HCT116 (cell line): Measurements from ENCODE around the gene GPC4. TPM values are rescaled to one million over a fixed set of nuclear protein-coding genes. Genes with fewer than 3 reads are reported as not detected.

Experiments
- ATAC-seq: fragments of 200-7000 bp; cut with Tn5 transposase; 2 replicates; pipeline ENCODE4 v1.9.1; 2020; ENCODE audit warnings: mild to moderate bottlenecking, moderate library complexity
- BruUV-seq: library from RNA; stranded (reverse); fragments of 400-500 nt; replicated peaks from 2 replicates; lab custom pipeline; 2021; lab: Mats Ljungman, UMichigan
- CTCF ChIA-PET: fragments of 300-600 bp; sonication (Branson Sonifier 250); formaldehyde crosslinking; loops from one replicate; lab custom pipeline; 2021; ENCODE audit warnings: antibody characterized with exemption; lab: Charles Lee
- POLR2A ChIA-PET: fragments of 300-600, 350-600 bp; sonication (Branson Sonifier 250); formaldehyde crosslinking; loops from one replicate; lab custom pipeline; 2021; ENCODE audit warnings: antibody characterized with exemption; lab: Charles Lee
- RAD21 ChIA-PET, 2 experiments: fragments of 300-600 bp; sonication (Branson Sonifier 250); formaldehyde crosslinking; loops; one replicate each; lab custom pipeline; 2023; ENCODE audit warnings: low total read pairs in 2 of 2; ENCODE audit not compliant: uncharacterized antibody in 2 of 2, unreplicated experiment in 2 of 2, low non-redundant PET in 1 of 2; lab: Charles Lee
- DNase-seq: peaks from one replicate; pipeline ENCODE4 v3.0.0-alpha.2; 2010; ENCODE audit warnings: low read depth, low spot score
- H2AFZ ChIP-seq: fragments of 200-600 bp; shearing (Covaris generic), sonication (generic); 2 replicates; pipeline ENCODE4 v1.6.1; 2017; ENCODE audit warnings: low read depth, mixed run types, mixed read lengths, antibody characterized with exemption, low read length; ENCODE audit not compliant: poor library complexity, severe bottlenecking
- H3K27ac ChIP-seq: 2 replicates; pipeline ENCODE4 v1.5.1; 2012; ENCODE audit warnings: low read depth, low read length
- H3K27me3 ChIP-seq: fragments of 200-600 bp; sonication (generic); 2 replicates; pipeline ENCODE4 v1.6.1; 2016; ENCODE audit warnings: mixed run types, low read length, mixed read lengths; ENCODE audit not compliant: insufficient read depth
- H3K36me3 ChIP-seq, 2 experiments: fragments of 200-500 bp in 1 of 2; fragments of 200-600 bp in 1 of 2; sonication (Bioruptor generic) in 1 of 2; sonication (generic) in 1 of 2; 2 replicates each; pipeline versions ENCODE4 v1.5.1 to v1.6.1; 2014 to 2016; ENCODE audit warnings: low read length in 2 of 2, inconsistent platforms in 1 of 2, mixed read lengths in 1 of 2, mixed run types in 1 of 2; ENCODE audit not compliant: insufficient read depth in 2 of 2, control insufficient read depth in 1 of 2
- H3K4me1 ChIP-seq, 2 experiments: fragments of 200-600 bp in 1 of 2; sonication (generic) in 1 of 2; 2 replicates each; pipeline versions ENCODE4 v1.5.1 to v1.6.1; 2012 to 2017; ENCODE audit warnings: low read length in 2 of 2, inconsistent platforms in 1 of 2, mild to moderate bottlenecking in 1 of 2, mixed read lengths in 1 of 2, mixed run types in 1 of 2, moderate library complexity in 1 of 2; ENCODE audit not compliant: insufficient read depth in 2 of 2, control insufficient read depth in 1 of 2
- H3K4me2 ChIP-seq: fragments of 200-600 bp; sonication (generic); 2 replicates; pipeline ENCODE4 v1.6.1; 2017; ENCODE audit warnings: mixed run types, low read length, mixed read lengths
- H3K4me3 ChIP-seq, 2 experiments: fragments of 200-600 bp in 1 of 2; sonication (generic) in 1 of 2; replicated peaks in 1 of 2; 2 replicates each; pipeline ENCODE4 v1.5.1; 2011 to 2016; ENCODE audit warnings: low read length in 2 of 2, control low read depth in 1 of 2, low read depth in 1 of 2, mild to moderate bottlenecking in 1 of 2, mixed read lengths in 1 of 2, mixed run types in 1 of 2
- H3K79me2 ChIP-seq: fragments of 200-600 bp; sonication (generic); 2 replicates; pipeline ENCODE4 v1.6.1; 2017; ENCODE audit warnings: mild to moderate bottlenecking, mixed run types, low read length, moderate library complexity, mixed read lengths; ENCODE audit not compliant: insufficient read depth
- H3K9ac ChIP-seq: fragments of 200-600 bp; sonication (generic); 2 replicates; pipeline ENCODE4 v1.6.1; 2016; ENCODE audit warnings: low read length, mixed read lengths
- H3K9me2 ChIP-seq: fragments of 200-600 bp; sonication (generic), shearing (Covaris generic); 2 replicates; pipeline ENCODE4 v1.6.1; 2017; ENCODE audit warnings: mixed run types, mild to moderate bottlenecking, moderate library complexity; ENCODE audit not compliant: insufficient read depth
- H3K9me3 ChIP-seq, 2 experiments: fragments of 200-500 bp in 1 of 2; fragments of 200-600 bp in 1 of 2; sonication (Bioruptor generic) in 1 of 2; sonication (generic) in 1 of 2; 2 replicates each; pipeline ENCODE4 v1.6.1; 2014 to 2017; ENCODE audit warnings: low read length in 2 of 2, mixed read lengths in 2 of 2, inconsistent platforms in 1 of 2, low read depth in 1 of 2, mild to moderate bottlenecking in 1 of 2, mixed run types in 1 of 2, moderate library complexity in 1 of 2; ENCODE audit not compliant: control insufficient read depth in 1 of 2, insufficient read depth in 1 of 2
- H4K20me1 ChIP-seq: fragments of 200-600 bp; sonication (generic), shearing (Covaris generic); 2 replicates; pipeline ENCODE4 v1.6.1; 2017; ENCODE audit warnings: mixed run types, mild to moderate bottlenecking, moderate library complexity; ENCODE audit not compliant: insufficient read depth
- CBX3 ChIP-seq: IDR thresholded peaks from 2 replicates; pipeline ENCODE4 v1.6.1; 2012; ENCODE audit warnings: low read depth
- CEBPB ChIP-seq: IDR thresholded peaks from 2 replicates; pipeline ENCODE4 v1.6.1; 2012; ENCODE audit warnings: low read depth
- EGR1 ChIP-seq: IDR thresholded peaks from 2 replicates; pipeline ENCODE4 v1.6.1; 2012; ENCODE audit warnings: low read depth
- ELF1 ChIP-seq: IDR thresholded peaks from 2 replicates; pipeline ENCODE4 v1.6.1; 2012; ENCODE audit warnings: low read depth, borderline replicate concordance
- EZH2phosphoT487 ChIP-seq: fragments of 200-600 bp; IDR thresholded peaks from 2 replicates; pipeline ENCODE4 v1.6.1; 2018; ENCODE audit warnings: antibody characterized with exemption, borderline replicate concordance
- FOSL1 ChIP-seq: IDR thresholded peaks from 2 replicates; pipeline ENCODE4 v1.6.1; 2012; ENCODE audit warnings: low read depth
- JUND ChIP-seq: IDR thresholded peaks from 2 replicates; pipeline ENCODE4 v1.6.1; 2012
- POLR2AphosphoS5 ChIP-seq: IDR thresholded peaks from 2 replicates; pipeline ENCODE4 v1.6.1; 2011; ENCODE audit warnings: mild to moderate bottlenecking, low read depth, low read length, moderate library complexity
- RAD21 ChIP-seq: IDR thresholded peaks from 2 replicates; pipeline ENCODE4 v1.6.1; 2012; ENCODE audit warnings: low read depth, mild to moderate bottlenecking
- SIN3A ChIP-seq: IDR thresholded peaks from 2 replicates; pipeline ENCODE4 v1.6.1; 2012; ENCODE audit warnings: low read depth
- SP1 ChIP-seq: IDR thresholded peaks from 2 replicates; pipeline ENCODE4 v1.6.1; 2012; ENCODE audit warnings: low read depth
- SRF ChIP-seq: IDR thresholded peaks from 2 replicates; pipeline ENCODE4 v1.6.1; 2012; ENCODE audit warnings: low read depth
- TCF7L2 ChIP-seq: IDR thresholded peaks from 2 replicates; pipeline ENCODE4 v1.7.0; 2011; ENCODE audit warnings: borderline replicate concordance, inconsistent platforms; ENCODE audit not compliant: insufficient read depth, insufficient read length; ENCODE audit errors: extremely low read depth
- ZFX ChIP-seq: fragments of 450-650 bp; IDR thresholded peaks from 2 replicates; pipeline ENCODE4 v1.6.1; 2017
- ZNF274 ChIP-seq: fragments of 200-500 bp; sonication (Bioruptor generic); IDR thresholded peaks from 2 replicates; pipeline ENCODE4 v1.6.1; 2014; ENCODE audit warnings: mild to moderate bottlenecking, low read depth, low read length, inconsistent platforms
- intact Hi-C: fragments of 100-400 bp; cut with micrococcal nuclease; formaldehyde crosslinking; loops from 2 replicates; pipeline ENCODE4 v1.10.0; 2022
- total RNA-seq: library from RNA; stranded (reverse); gene quantifications from one replicate; pipeline ENCODE4 v1.2.1, GENCODE V29; 2021; ENCODE audit not compliant: unreplicated experiment
- TF ChIP-seq, protein P1 (sequence below): IDR thresholded peaks from 2 replicates; pipeline ENCODE4 v1.6.1; 2012; ENCODE audit warnings: low read depth
- TF ChIP-seq, protein P2 (sequence below): IDR thresholded peaks from 2 replicates; pipeline ENCODE4 v1.6.1; 2012
- TF ChIP-seq, protein P3 (sequence below): IDR thresholded peaks from 2 replicates; pipeline ENCODE4 v1.6.1; 2011; ENCODE audit warnings: mild to moderate bottlenecking, low read length, moderate library complexity; ENCODE audit not compliant: insufficient replicate concordance; ENCODE audit errors: extremely low read depth
- TF ChIP-seq, protein P4 (sequence below), 3 experiments: fragments of 200-600 bp in 1 of 3; sonication (generic) in 1 of 3; IDR thresholded peaks in 2 of 3; conservative IDR thresholded peaks in 1 of 3; 2 replicates each; pipeline ENCODE4 v1.5.1; 2012 to 2017; ENCODE audit warnings: low read depth in 2 of 3, low read length in 2 of 3, antibody characterized with exemption in 1 of 3, borderline replicate concordance in 1 of 3, control low read depth in 1 of 3, mild to moderate bottlenecking in 1 of 3, mixed read lengths in 1 of 3, mixed run types in 1 of 3, moderate library complexity in 1 of 3; ENCODE audit not compliant: insufficient read depth in 1 of 3

Gene GPC4
- total RNA-seq, 1 experiment from 2014 or later, result 9.7 TPM

DNA sequence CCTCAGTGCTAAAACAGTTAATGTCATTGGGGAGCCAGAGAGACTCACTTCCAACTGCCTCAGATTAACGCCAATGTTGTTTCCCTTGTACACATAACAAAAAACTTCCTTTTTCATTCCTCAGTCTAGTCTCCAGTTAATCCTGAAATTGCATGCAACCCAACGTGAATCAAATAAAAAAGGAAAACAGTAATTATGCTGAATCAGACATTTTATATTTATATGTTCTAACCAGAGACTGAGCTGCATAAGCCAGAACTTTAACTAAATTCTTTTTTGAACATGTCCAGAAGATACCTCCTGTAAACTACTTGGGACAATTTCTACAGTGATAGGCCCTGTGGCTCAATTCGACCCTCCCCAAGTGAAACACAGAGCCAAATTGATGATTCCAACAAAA lies 4.7 kb downstream of the GPC4 start:
- Histone ChIP-seq H4K20me1 (no peaks in the 10 kb centered on the region), H3K9me2 (no peaks in the 10 kb centered on the region), H3K36me3 (no peaks in the 10 kb centered on the region), H3K79me2 (no peaks in the 10 kb centered on the region), H3K9me3 (no peaks in the 10 kb centered on the region), H3K27me3 (no peaks in the 10 kb centered on the region), H3K4me2 (no peak overlapping the region)
- ChIA-PET POLR2A (no interaction called here), RAD21 (no interaction called here)
- no TSS peak for BruUV-seq
- no peak for DNase-seq
- intact Hi-C loops, result no loop called here
- no peak for TF ChIP-seq CBX3
- TF ChIP-seq, protein P1, sequence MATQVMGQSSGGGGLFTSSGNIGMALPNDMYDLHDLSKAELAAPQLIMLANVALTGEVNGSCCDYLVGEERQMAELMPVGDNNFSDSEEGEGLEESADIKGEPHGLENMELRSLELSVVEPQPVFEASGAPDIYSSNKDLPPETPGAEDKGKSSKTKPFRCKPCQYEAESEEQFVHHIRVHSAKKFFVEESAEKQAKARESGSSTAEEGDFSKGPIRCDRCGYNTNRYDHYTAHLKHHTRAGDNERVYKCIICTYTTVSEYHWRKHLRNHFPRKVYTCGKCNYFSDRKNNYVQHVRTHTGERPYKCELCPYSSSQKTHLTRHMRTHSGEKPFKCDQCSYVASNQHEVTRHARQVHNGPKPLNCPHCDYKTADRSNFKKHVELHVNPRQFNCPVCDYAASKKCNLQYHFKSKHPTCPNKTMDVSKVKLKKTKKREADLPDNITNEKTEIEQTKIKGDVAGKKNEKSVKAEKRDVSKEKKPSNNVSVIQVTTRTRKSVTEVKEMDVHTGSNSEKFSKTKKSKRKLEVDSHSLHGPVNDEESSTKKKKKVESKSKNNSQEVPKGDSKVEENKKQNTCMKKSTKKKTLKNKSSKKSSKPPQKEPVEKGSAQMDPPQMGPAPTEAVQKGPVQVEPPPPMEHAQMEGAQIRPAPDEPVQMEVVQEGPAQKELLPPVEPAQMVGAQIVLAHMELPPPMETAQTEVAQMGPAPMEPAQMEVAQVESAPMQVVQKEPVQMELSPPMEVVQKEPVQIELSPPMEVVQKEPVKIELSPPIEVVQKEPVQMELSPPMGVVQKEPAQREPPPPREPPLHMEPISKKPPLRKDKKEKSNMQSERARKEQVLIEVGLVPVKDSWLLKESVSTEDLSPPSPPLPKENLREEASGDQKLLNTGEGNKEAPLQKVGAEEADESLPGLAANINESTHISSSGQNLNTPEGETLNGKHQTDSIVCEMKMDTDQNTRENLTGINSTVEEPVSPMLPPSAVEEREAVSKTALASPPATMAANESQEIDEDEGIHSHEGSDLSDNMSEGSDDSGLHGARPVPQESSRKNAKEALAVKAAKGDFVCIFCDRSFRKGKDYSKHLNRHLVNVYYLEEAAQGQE, result no peak
- TF ChIP-seq, protein P2, sequence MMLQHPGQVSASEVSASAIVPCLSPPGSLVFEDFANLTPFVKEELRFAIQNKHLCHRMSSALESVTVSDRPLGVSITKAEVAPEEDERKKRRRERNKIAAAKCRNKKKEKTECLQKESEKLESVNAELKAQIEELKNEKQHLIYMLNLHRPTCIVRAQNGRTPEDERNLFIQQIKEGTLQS, result no peak
- TF ChIP-seq, protein P3, sequence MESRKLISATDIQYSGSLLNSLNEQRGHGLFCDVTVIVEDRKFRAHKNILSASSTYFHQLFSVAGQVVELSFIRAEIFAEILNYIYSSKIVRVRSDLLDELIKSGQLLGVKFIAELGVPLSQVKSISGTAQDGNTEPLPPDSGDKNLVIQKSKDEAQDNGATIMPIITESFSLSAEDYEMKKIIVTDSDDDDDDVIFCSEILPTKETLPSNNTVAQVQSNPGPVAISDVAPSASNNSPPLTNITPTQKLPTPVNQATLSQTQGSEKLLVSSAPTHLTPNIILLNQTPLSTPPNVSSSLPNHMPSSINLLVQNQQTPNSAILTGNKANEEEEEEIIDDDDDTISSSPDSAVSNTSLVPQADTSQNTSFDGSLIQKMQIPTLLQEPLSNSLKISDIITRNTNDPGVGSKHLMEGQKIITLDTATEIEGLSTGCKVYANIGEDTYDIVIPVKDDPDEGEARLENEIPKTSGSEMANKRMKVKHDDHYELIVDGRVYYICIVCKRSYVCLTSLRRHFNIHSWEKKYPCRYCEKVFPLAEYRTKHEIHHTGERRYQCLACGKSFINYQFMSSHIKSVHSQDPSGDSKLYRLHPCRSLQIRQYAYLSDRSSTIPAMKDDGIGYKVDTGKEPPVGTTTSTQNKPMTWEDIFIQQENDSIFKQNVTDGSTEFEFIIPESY, result no peak
- TF ChIP-seq EGR1, result no peak
- TF ChIP-seq EZH2phosphoT487, result no peak
- no peak for TF ChIP-seq ZNF274
- no peak for TF ChIP-seq JUND
- TF ChIP-seq POLR2AphosphoS5, result no peak
- no peak for TF ChIP-seq CEBPB
- no peak for TF ChIP-seq ELF1
- no peak for TF ChIP-seq SP1
- no peak for TF ChIP-seq TCF7L2
- TF ChIP-seq, protein P4, sequence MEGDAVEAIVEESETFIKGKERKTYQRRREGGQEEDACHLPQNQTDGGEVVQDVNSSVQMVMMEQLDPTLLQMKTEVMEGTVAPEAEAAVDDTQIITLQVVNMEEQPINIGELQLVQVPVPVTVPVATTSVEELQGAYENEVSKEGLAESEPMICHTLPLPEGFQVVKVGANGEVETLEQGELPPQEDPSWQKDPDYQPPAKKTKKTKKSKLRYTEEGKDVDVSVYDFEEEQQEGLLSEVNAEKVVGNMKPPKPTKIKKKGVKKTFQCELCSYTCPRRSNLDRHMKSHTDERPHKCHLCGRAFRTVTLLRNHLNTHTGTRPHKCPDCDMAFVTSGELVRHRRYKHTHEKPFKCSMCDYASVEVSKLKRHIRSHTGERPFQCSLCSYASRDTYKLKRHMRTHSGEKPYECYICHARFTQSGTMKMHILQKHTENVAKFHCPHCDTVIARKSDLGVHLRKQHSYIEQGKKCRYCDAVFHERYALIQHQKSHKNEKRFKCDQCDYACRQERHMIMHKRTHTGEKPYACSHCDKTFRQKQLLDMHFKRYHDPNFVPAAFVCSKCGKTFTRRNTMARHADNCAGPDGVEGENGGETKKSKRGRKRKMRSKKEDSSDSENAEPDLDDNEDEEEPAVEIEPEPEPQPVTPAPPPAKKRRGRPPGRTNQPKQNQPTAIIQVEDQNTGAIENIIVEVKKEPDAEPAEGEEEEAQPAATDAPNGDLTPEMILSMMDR (IDR thresholded peaks at IDR 0.05 in 2 of 3, conservative IDR thresholded peaks at IDR 0.05 in 1 of 3; ENCODE audit: borderline replicate concordance in 1 of 3, insufficient read depth in 1 of 3, low read depth in 2 of 3, low read length in 2 of 3), result no peak
- no peak for TF ChIP-seq SRF
- TF ChIP-seq FOSL1, result no peak
- TF ChIP-seq SIN3A, result no peak
- no peak for TF ChIP-seq ZFX
- TF ChIP-seq RAD21, result no peak
- TF ChIP-seq, all 23 proteins: peak for 0
- no peak overlapping the region for H2AFZ ChIP-seq
- H3K4me1 ChIP-seq, result no peaks in the 10 kb centered on the region
- CTCF ChIA-PET, result no interaction called here
- no peak overlapping the region for H3K27ac ChIP-seq
- ATAC-seq, result no peak
- H3K4me3 ChIP-seq, result no peak overlapping the region
- H3K9ac ChIP-seq, result no peak overlapping the region
